ENCODE measurements around the gene EDEM1.

The EDEM1 gene

GRCh38 chr3:5220193-5220592, 32.7 kb downstream of the EDEM1 start:
- H3K4me1 ChIP-seq (ENCODE audit: insufficient read depth, low read length) = no peaks in the 10 kb centered on the region
- H4K20me1 ChIP-seq (ENCODE audit: insufficient read depth, low read length) = peaks cover 20% of the 10 kb centered on the region
- no peak for DNase-seq
- H3K79me2 ChIP-seq (ENCODE audit: insufficient read depth, low read length) = no peaks in the 10 kb centered on the region; the same call in 1 of the 2 replicates
- ATAC-seq (ENCODE audit: insufficient read depth, low read depth) = peak; percentile 48
- no peak overlapping the region for H3K4me2 ChIP-seq (ENCODE audit: insufficient read depth, low read length)
- H3K36me3 ChIP-seq (ENCODE audit: insufficient read depth, low read length) = peaks cover 60% of the 10 kb centered on the region
- no peak overlapping the region for H2AFZ ChIP-seq (ENCODE audit: low read depth, low read length)
- no peak overlapping the region for H3K4me3 ChIP-seq (ENCODE audit: low read depth in 1 of 2, low read length in 2 of 2)
- no peaks in the 10 kb centered on the region for H3K27me3 ChIP-seq (ENCODE audit: insufficient read depth, low read length, poor library complexity)
- H3K9me3 ChIP-seq (ENCODE audit: insufficient read depth, low read length, severe bottlenecking) = no peaks in the 10 kb centered on the region
- no peak overlapping the region for H3K9ac ChIP-seq (ENCODE audit: low read depth, low read length)
- no peak for TF ChIP-seq CTCF (IDR thresholded peaks at IDR 0.05; ENCODE audit: borderline replicate concordance, extremely low read depth, low read length, poor library complexity, severe bottlenecking)
- no peak for TF ChIP-seq EZH2 (IDR thresholded peaks at IDR 0.05; ENCODE audit: borderline replicate concordance, low read depth, low read length, severe bottlenecking)
- peak overlapping the region; percentile 55 for H3K27ac ChIP-seq (ENCODE audit: low read length)

GRCh38 chr3:5220667-5221431, 33.3 kb downstream of the EDEM1 start:
- H3K4me2 ChIP-seq (ENCODE audit: insufficient read depth, low read length) = no peak overlapping the region
- no peaks in the 10 kb centered on the region; the same call in 1 of the 2 replicates for H3K79me2 ChIP-seq (ENCODE audit: insufficient read depth, low read length)
- H3K36me3 ChIP-seq (ENCODE audit: insufficient read depth, low read length) = peaks cover 53% of the 10 kb centered on the region
- H3K4me1 ChIP-seq (ENCODE audit: insufficient read depth, low read length) = no peaks in the 10 kb centered on the region
- no peak overlapping the region for H3K9ac ChIP-seq (ENCODE audit: low read depth, low read length)
- no peak overlapping the region for H3K27ac ChIP-seq (ENCODE audit: low read length)
- TF ChIP-seq EZH2 (IDR thresholded peaks at IDR 0.05; ENCODE audit: borderline replicate concordance, low read depth, low read length, severe bottlenecking) (no peak), CTCF (IDR thresholded peaks at IDR 0.05; ENCODE audit: borderline replicate concordance, extremely low read depth, low read length, poor library complexity, severe bottlenecking) (no peak)
- H3K9me3 ChIP-seq (ENCODE audit: insufficient read depth, low read length, severe bottlenecking) = no peaks in the 10 kb centered on the region
- no peak overlapping the region for H2AFZ ChIP-seq (ENCODE audit: low read depth, low read length)
- DNase-seq (no peak), ATAC-seq (ENCODE audit: insufficient read depth, low read depth) (peak; percentile 44)
- no peak overlapping the region for H3K4me3 ChIP-seq (ENCODE audit: low read depth in 1 of 2, low read length in 2 of 2)
- peaks cover 16% of the 10 kb centered on the region for H4K20me1 ChIP-seq (ENCODE audit: insufficient read depth, low read length)
- no peaks in the 10 kb centered on the region for H3K27me3 ChIP-seq (ENCODE audit: insufficient read depth, low read length, poor library complexity)

- H3K27me3 ChIP-seq (ENCODE audit: insufficient read depth, low read length, poor library complexity) = no peaks in the 10 kb centered on the region
- no peak overlapping the region for H3K4me2 ChIP-seq (ENCODE audit: insufficient read depth, low read length)
- DNase-seq = no peak
- no peaks in the 10 kb centered on the region for H3K79me2 ChIP-seq (ENCODE audit: insufficient read depth, low read length)
- peaks cover 45% of the 10 kb centered on the region for H3K36me3 ChIP-seq (ENCODE audit: insufficient read depth, low read length)
- H3K4me1 ChIP-seq (ENCODE audit: insufficient read depth, low read length) = no peaks in the 10 kb centered on the region
- no peak overlapping the region for H3K4me3 ChIP-seq (ENCODE audit: low read depth in 1 of 2, low read length in 2 of 2)
- H4K20me1 ChIP-seq (ENCODE audit: insufficient read depth, low read length) = peaks cover 14% of the 10 kb centered on the region
- H2AFZ ChIP-seq (ENCODE audit: low read depth, low read length) = no peak overlapping the region
- H3K9me3 ChIP-seq (ENCODE audit: insufficient read depth, low read length, severe bottlenecking) = no peaks in the 10 kb centered on the region
- H3K9ac ChIP-seq (ENCODE audit: low read depth, low read length) = no peak overlapping the region
- ATAC-seq (ENCODE audit: insufficient read depth, low read depth) = peak; percentile 11; the same call in 1 of the 3 replicates
- TF ChIP-seq CTCF (IDR thresholded peaks at IDR 0.05; ENCODE audit: borderline replicate concordance, extremely low read depth, low read length, poor library complexity, severe bottlenecking) (no peak), EZH2 (IDR thresholded peaks at IDR 0.05; ENCODE audit: borderline replicate concordance, low read depth, low read length, severe bottlenecking) (no peak)
- no peak overlapping the region for H3K27ac ChIP-seq (ENCODE audit: low read length)
Observed at GRCh38 chr3:5221701-5222100, 34.2 kb downstream of the EDEM1 start.
